Gastroesophageal sphincter (tissue), 4 donors: ENCODE results near the gene TTC9. TPM values are rescaled to one million over a fixed set of nuclear protein-coding genes. Genes with fewer than 3 reads are reported as not detected.

Source experiments
- ATAC-seq: fragments of 150-250 bp; one replicate; pipeline ENCODE4 v1.9.1; 2016; ENCODE audit warnings: mild to moderate bottlenecking, moderate library complexity
- H3K27ac ChIP-seq, 4 donors: fragments of 200-600 bp; sonication (generic) in 3 of 4; 1 replicate in 3 of 4; 2 replicates in 1 of 4; pipeline ENCODE4 v1.5.1; 2016 to 2019
- H3K27me3 ChIP-seq: fragments of 200-600 bp; sonication (generic); one replicate; pipeline ENCODE4 v1.5.1; 2019
- H3K36me3 ChIP-seq, 2 donors: fragments of 200-600 bp; sonication (generic); one replicate each; pipeline ENCODE4 v1.5.1; 2019; ENCODE audit warnings: control low read depth in 1 of 2
- H3K4me1 ChIP-seq, 3 donors: fragments of 200-600 bp; sonication (generic); 1 replicate in 2 of 3; 2 replicates in 1 of 3; pipeline ENCODE4 v1.5.1; 2016 to 2019; ENCODE audit warnings: control low read depth in 2 of 3
- H3K4me3 ChIP-seq, 2 donors: fragments of 200-600 bp; sonication (generic); one replicate each; pipeline ENCODE4 v1.5.1; 2019; ENCODE audit warnings: mild to moderate bottlenecking in 1 of 2, moderate library complexity in 1 of 2
- H3K9me3 ChIP-seq, 3 donors: fragments of 200-600 bp; sonication (generic); one replicate each; pipeline ENCODE4 v1.5.1; 2017 to 2019; ENCODE audit warnings: control low read depth in 2 of 3
- CTCF ChIP-seq, 4 experiments: fragments of 200-600 bp in 2 of 4; fragments of 450-650 bp in 2 of 4; sonication (generic) in 1 of 4; IDR thresholded peaks; one replicate each; pipeline ENCODE4 v1.5.1; 2017 to 2019; ENCODE audit warnings: antibody characterized with exemption in 4 of 4, mild to moderate bottlenecking in 2 of 4, moderate library complexity in 2 of 4
- EP300 ChIP-seq: sonication (generic); formaldehyde crosslinking; IDR thresholded peaks from one replicate; pipeline ENCODE4 v1.6.1; 2017; ENCODE audit warnings: antibody characterized with exemption, mild to moderate bottlenecking
- POLR2A ChIP-seq, 2 donors: fragments of 450-650 bp; IDR thresholded peaks; one replicate each; pipeline ENCODE4 v1.6.1; 2017; ENCODE audit warnings: antibody characterized with exemption in 2 of 2, mild to moderate bottlenecking in 2 of 2, moderate library complexity in 1 of 2
- POLR2AphosphoS5 ChIP-seq: sonication (generic); formaldehyde crosslinking; IDR thresholded peaks from one replicate; pipeline ENCODE4 v1.6.1; 2017; ENCODE audit warnings: antibody characterized with exemption
- WGBS, 2 donors: methylation state at CpG; one replicate each; pipeline ENCODE4 v1.1.5; 2018; ENCODE audit warnings: low coverage in 1 of 2; 5-methylcytosine and 5-hydroxymethylcytosine counted together
- total RNA-seq, 4 donors: library from RNA; depleted of rRNA; stranded (reverse); fragments of >200 nt; gene quantifications; one replicate each; pipeline ENCODE4 v1.1.0, GENCODE V29; 2016

The TTC9 gene
- total RNA-seq, 4 donors from 2014 or later: 0.40 to 7.3 (median 1.6) TPM

- 46 to 69% methylated on average over 1 of the region's 1 CpG for WGBS, 2 donors
Observed at GRCh38 chr14:70599345-70599744, 42.4 kb upstream of the TTC9 start.

GRCh38 chr14:70600382-70601157 lies 41.1 kb upstream of the TTC9 start, which contains the start of gene MED6:
Gene MED6, minus strand, starts transcription at chr14:70600655. Its CDS starts 18 bp downstream, at chr14:70600637.
- H3K27ac ChIP-seq: peak within 1 kb of the TSS; percentile 68 to 78 (median 73)
- H3K4me1 ChIP-seq: peaks cover 7 to 21% (median 8%) of the 10 kb centered on the region in 3 donors
- H3K27me3 ChIP-seq: peaks cover 5% of the 10 kb centered on the region
- H3K4me3 ChIP-seq: peak within 1 kb of the TSS; percentile 59 to 99
- peak; percentile 98 for ATAC-seq
- TF ChIP-seq CTCF (IDR thresholded peaks at IDR 0.05) (peak in 1 of 4 experiments; percentile 10), POLR2AphosphoS5 (peak; percentile 71), EP300 (no peak), POLR2A (IDR thresholded peaks at IDR 0.05) (no peak)
- H3K36me3 ChIP-seq: peaks cover 0 to 10% of the 10 kb centered on the region in 2 donors
- no peaks in the 10 kb centered on the region for H3K9me3 ChIP-seq
- 0 to 2% methylated on average over 8 to 28 of the region's 43 CpGs for WGBS, 2 donors

More at GRCh38 chr14:70599345-70599744, 42.4 kb upstream of the TTC9 start:
- peaks cover 0 to 23% of the 10 kb centered on the region in 2 donors for H3K36me3 ChIP-seq
- no peaks in the 10 kb centered on the region for H3K27me3 ChIP-seq
- H3K4me3 ChIP-seq: peak overlapping the region; percentile 59 to 99
- H3K9me3 ChIP-seq: no peaks in the 10 kb centered on the region
- H3K27ac ChIP-seq: no peak overlapping the region
- ATAC-seq: no peak
- peaks cover 7 to 21% (median 8%) of the 10 kb centered on the region in 3 donors for H3K4me1 ChIP-seq
- TF ChIP-seq POLR2A (IDR thresholded peaks at IDR 0.05) (no peak), CTCF (IDR thresholded peaks at IDR 0.05) (no peak), POLR2AphosphoS5 (no peak), EP300 (no peak)

GRCh38 chr14:70601162-70601561 lies 40.6 kb upstream of the TTC9 start:
- Histone ChIP-seq H3K27me3 (peaks cover 11% of the 10 kb centered on the region), H3K4me3 (peak overlapping the region; percentile 59 to 99), H3K9me3 (no peaks in the 10 kb centered on the region), H3K27ac (peak overlapping the region; percentile 29 to 78 (median 70)), H3K4me1 (peaks cover 7 to 21% (median 8%) of the 10 kb centered on the region in 3 donors), H3K36me3 (peaks cover 0 to 4% of the 10 kb centered on the region in 2 donors)
- no peak for TF ChIP-seq CTCF (IDR thresholded peaks at IDR 0.05)
- no peak for TF ChIP-seq POLR2AphosphoS5
- no peak for TF ChIP-seq POLR2A (IDR thresholded peaks at IDR 0.05)
- TF ChIP-seq EP300: no peak
- ATAC-seq: no peak
- 14 to 37% methylated on average over 3 of the region's 3 CpGs for WGBS, 2 donors

GRCh38 chr14:70602254-70602653 lies 39.5 kb upstream of the TTC9 start:
- Histone ChIP-seq H3K36me3 (no peaks in the 10 kb centered on the region), H3K27ac (no peak overlapping the region), H3K4me1 (peaks cover 7 to 21% (median 8%) of the 10 kb centered on the region in 3 donors), H3K9me3 (no peaks in the 10 kb centered on the region), H3K4me3 (no peak overlapping the region), H3K27me3 (peaks cover 18% of the 10 kb centered on the region)
- TF ChIP-seq EP300: no peak
- TF ChIP-seq POLR2AphosphoS5: no peak
- no peak for TF ChIP-seq POLR2A (IDR thresholded peaks at IDR 0.05)
- no peak for TF ChIP-seq CTCF (IDR thresholded peaks at IDR 0.05)
- 100% methylated on average over 1 to 2 of the region's 2 CpGs for WGBS, 2 donors
- ATAC-seq: no peak

- 47 to 49% methylated on average over 3 of the region's 3 CpGs for WGBS, 2 donors
- no peak for ATAC-seq
- no peak for TF ChIP-seq CTCF (IDR thresholded peaks at IDR 0.05)
- TF ChIP-seq POLR2AphosphoS5: no peak
- no peak for TF ChIP-seq EP300
- H3K9me3 ChIP-seq: no peaks in the 10 kb centered on the region
- peaks cover 73% of the 10 kb centered on the region for H3K27me3 ChIP-seq
- no peak overlapping the region for H3K27ac ChIP-seq
- no peaks in the 10 kb centered on the region for H3K4me1 ChIP-seq
- H3K36me3 ChIP-seq: no peaks in the 10 kb centered on the region
- no peak overlapping the region for H3K4me3 ChIP-seq
Observed at GRCh38 chr14:70611216-70611615, 30.5 kb upstream of the TTC9 start.
